GM12878 (cell line): ENCODE measurements around the gene PLPPR1. TPM values are rescaled to one million over a fixed set of nuclear protein-coding genes. Genes with fewer than 3 reads are reported as not detected.

Experiments used
- ATAC-seq: fragments of 200-7000 bp; cut with Tn5 transposase; 3 replicates; pipeline ENCODE4 v1.9.1; 2020; ENCODE audit warnings: mild to moderate bottlenecking, moderate library complexity
- BruUV-seq: library from RNA; stranded (reverse); fragments of 400-500 nt; replicated peaks from 2 replicates; lab custom pipeline; 2021; lab: Mats Ljungman, UMichigan
- CTCF ChIA-PET: fragments of 300-600 bp; sonication (Branson Sonifier 250); formaldehyde crosslinking; extraction: SDS; loops from one replicate; lab custom pipeline; 2021; ENCODE audit warnings: inconsistent platforms; lab: Yijun Ruan, JAX
- POLR2A ChIA-PET: fragments of 350-600 bp; formaldehyde crosslinking; extraction: SDS; loops from one replicate; lab custom pipeline; 2021; ENCODE audit warnings: inconsistent platforms; lab: Charles Lee
- RAD21 ChIA-PET: fragments of 300-600 bp; sonication (Branson Sonifier 250); formaldehyde crosslinking; loops from one replicate; lab custom pipeline; 2023; ENCODE audit warnings: antibody characterized with exemption; ENCODE audit not compliant: unreplicated experiment; lab: Charles Lee
- SMC1A ChIA-PET: fragments of 300-600 bp; sonication (Branson Sonifier 250); formaldehyde crosslinking; loops from one replicate; lab custom pipeline; 2023; ENCODE audit not compliant: unreplicated experiment, uncharacterized antibody; lab: Charles Lee
- DNase-seq: peaks from one replicate; pipeline ENCODE4 v3.0.0-alpha.2; 2011; ENCODE audit warnings: low read depth, low spot score
- FAIRE-seq: peaks from 3 replicates; lab custom pipeline; 2011; peaks lifted over from hg19 to GRCh38; lab: Jason Lieb, UNC
- H2AFZ ChIP-seq: 2 replicates; pipeline ENCODE4 v1.6.0; 2011; ENCODE audit warnings: low read depth, low read length, control low read depth; ENCODE audit not compliant: control insufficient read depth
- H3K27ac ChIP-seq: 2 replicates; pipeline ENCODE4 v1.5.1; 2011; ENCODE audit warnings: control low read depth; ENCODE audit not compliant: control insufficient read depth, insufficient read depth
- H3K27me3 ChIP-seq, 2 experiments: replicated peaks in 1 of 2; 2 replicates each; pipeline versions ENCODE4 v1.6.0 to v1.6.1; 2011; ENCODE audit warnings: low read length in 1 of 2; ENCODE audit not compliant: control insufficient read depth in 2 of 2, insufficient read depth in 2 of 2
- H3K36me3 ChIP-seq, 2 experiments: 2 replicates each; pipeline ENCODE4 v1.5.1; 2011; ENCODE audit warnings: low read length in 1 of 2; ENCODE audit not compliant: control insufficient read depth in 2 of 2, insufficient read depth in 2 of 2
- H3K4me1 ChIP-seq: 2 replicates; pipeline ENCODE4 v1.6.1; 2011; ENCODE audit warnings: mild to moderate bottlenecking, low read length, moderate library complexity, mixed read lengths; ENCODE audit not compliant: control insufficient read depth, insufficient read depth
- H3K4me2 ChIP-seq: 2 replicates; pipeline ENCODE4 v1.6.0; 2011; ENCODE audit warnings: control low read depth; ENCODE audit not compliant: control insufficient read depth, insufficient read depth
- H3K4me3 ChIP-seq: fragments of 200-600 bp; sonication (generic); 2 replicates; pipeline ENCODE4 v1.5.1; 2016
- H3K79me2 ChIP-seq: 2 replicates; pipeline ENCODE4 v1.6.0; 2011; ENCODE audit warnings: low read length; ENCODE audit not compliant: control insufficient read depth, insufficient read depth
- H3K9ac ChIP-seq: 2 replicates; pipeline ENCODE4 v1.8.0; 2011; ENCODE audit warnings: low read length, control low read depth, mixed read lengths; ENCODE audit not compliant: control insufficient read depth, insufficient read depth
- H3K9me3 ChIP-seq: replicated peaks from 3 replicates; pipeline ENCODE4 v1.5.1; 2011; ENCODE audit warnings: mild to moderate bottlenecking, low read length; ENCODE audit not compliant: control insufficient read depth, insufficient read depth
- H4K20me1 ChIP-seq: 2 replicates; pipeline ENCODE4 v1.6.0; 2011; ENCODE audit not compliant: control insufficient read depth, insufficient read depth
- CREB1 ChIP-seq: IDR thresholded peaks from 2 replicates; pipeline ENCODE4 v1.6.1; 2012; ENCODE audit warnings: low read depth, mild to moderate bottlenecking, inconsistent platforms
- ELK1 ChIP-seq: IDR thresholded peaks from 2 replicates; pipeline ENCODE4 v1.6.1; 2012; ENCODE audit warnings: low read depth, low read length, improper control_type of control experiment
- NRF1 ChIP-seq: conservative IDR thresholded peaks from 2 replicates; pipeline ENCODE4 v1.6.1; 2011; ENCODE audit warnings: mild to moderate bottlenecking, low read depth, low read length, improper control_type of control experiment
- RAD51 ChIP-seq: fragments of 450-650 bp; IDR thresholded peaks from 2 replicates; pipeline ENCODE4 v1.6.1; 2016; ENCODE audit warnings: moderate library complexity, mild to moderate bottlenecking, inconsistent platforms
- SREBF1 ChIP-seq: IDR thresholded peaks from 2 replicates; pipeline ENCODE4 v1.6.1; 2012; ENCODE audit warnings: mild to moderate bottlenecking, low read length
- TCF12 ChIP-seq: IDR thresholded peaks from 2 replicates; pipeline ENCODE4 v1.6.1; 2011; ENCODE audit warnings: low read depth, mild to moderate bottlenecking, low read length
- TCF3 ChIP-seq: IDR thresholded peaks from 2 replicates; pipeline ENCODE4 v1.6.1; 2012; ENCODE audit warnings: low read depth, mild to moderate bottlenecking, low read length, borderline replicate concordance; ENCODE audit not compliant: insufficient read depth
- YY1 ChIP-seq: IDR thresholded peaks from 2 replicates; pipeline ENCODE4 v1.6.1; 2011; ENCODE audit warnings: low read depth, mild to moderate bottlenecking, low read length
- ZNF217 ChIP-seq: fragments of 450-650 bp; IDR thresholded peaks from 2 replicates; pipeline ENCODE4 v1.6.1; 2017; ENCODE audit warnings: antibody characterized with exemption, mild to moderate bottlenecking
- WGBS: methylation state at CpG from one replicate; pipeline ENCODE4 v1.1.6; 2016; ENCODE audit warnings: low lambda C conversion rate; ENCODE audit not compliant: insufficient replicate concordance, insufficient coverage; ENCODE audit errors: missing lambda C conversion rate; 5-methylcytosine and 5-hydroxymethylcytosine counted together
- in situ Hi-C: fragments of 300-500 bp; cut with MboI; formaldehyde crosslinking; loops from 9 replicates; pipeline ENCODE4 v1.14.3; 2018; ENCODE audit warnings: mixed read lengths
- intact Hi-C: fragments of 100-400 bp; cut with micrococcal nuclease; formaldehyde crosslinking; loops from one replicate; pipeline ENCODE4 v1.14.2; 2022; ENCODE audit not compliant: unreplicated experiment
- polyA plus RNA-seq, 11 experiments: library from polyadenylated mRNA; depleted of rRNA in 4 of 11; unstranded in 6 of 11; stranded (reverse) in 5 of 11; fragments of >200 nt; fragmentation: Nextera tagmentation in 4 of 11; fragmentation: Illumina TruSeq in 1 of 11; extraction: Ambion mirVana in 4 of 11; extraction: Trizol in 1 of 11; gene quantifications; 1 replicate in 1 of 11; 2 replicates in 10 of 11; pipeline versions ENCODE4 v1.2.1 to v1.2.3, GENCODE V29; 2011 to 2016; ENCODE audit warnings: inconsistent platforms in 2 of 11, missing spikeins in 2 of 11, low read depth in 1 of 11
- total RNA-seq, 4 experiments: library from RNA; depleted of rRNA in 3 of 4; stranded (reverse); fragments of >200 nt in 3 of 4; fragmentation: Illumina TruSeq in 1 of 4; extraction: Trizol in 1 of 4; gene quantifications; 2 replicates each; pipeline versions ENCODE4 v1.2.1 to v1.2.3, GENCODE V29; 2013 to 2021
- TF ChIP-seq, protein P1 (sequence below): fragments of 450-650 bp; formaldehyde crosslinking; IDR thresholded peaks from 2 replicates; pipeline ENCODE4 v1.5.0; 2022; ENCODE audit warnings: mild to moderate bottlenecking, missing genetic modification characterization
- TF ChIP-seq, protein P2 (sequence below): fragments of 450-650 bp; formaldehyde crosslinking; IDR thresholded peaks from 2 replicates; pipeline ENCODE4 v1.4.0; 2022; ENCODE audit warnings: mild to moderate bottlenecking, moderate library complexity
- TF ChIP-seq, protein P3 (sequence below): fragments of 450-650 bp; IDR thresholded peaks from 2 replicates; pipeline ENCODE4 v1.6.1; 2014; ENCODE audit warnings: mild to moderate bottlenecking

The PLPPR1 gene
- total and polyA plus RNA-seq, 10 of the 15 experiments (the other 5 are each of a cell fraction or from before 2014, with no cell fraction given), result 0.69 TPM; not detected in 9

DNA sequence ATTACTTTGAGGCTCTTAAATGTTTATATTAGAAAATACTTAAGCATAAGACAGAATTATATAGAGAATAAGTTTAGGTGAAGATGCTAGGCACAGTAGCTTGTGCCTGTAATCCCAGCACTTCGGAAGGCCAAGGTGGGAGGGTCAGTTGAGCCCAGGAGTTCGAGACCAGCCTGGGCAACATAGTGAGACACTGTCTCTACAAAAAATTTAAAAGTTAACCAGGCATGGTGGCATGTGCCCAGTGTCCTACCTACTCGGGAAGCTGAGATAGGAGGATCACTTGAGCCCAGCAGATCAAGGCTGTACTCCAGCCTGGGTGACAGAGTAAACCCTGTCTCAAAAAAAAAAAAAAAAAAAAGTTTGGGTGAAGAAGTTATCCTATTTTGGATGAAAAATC lies 294.6 kb downstream of the PLPPR1 start:
- no peak overlapping the region for H3K27ac ChIP-seq
- POLR2A ChIA-PET, result no interaction called here
- RAD21 ChIA-PET, result no interaction called here
- H3K9ac ChIP-seq, result no peak overlapping the region
- in situ Hi-C loops, result no loop called here
- no peaks in the 10 kb centered on the region for H3K27me3 ChIP-seq
- ATAC-seq (no peak), FAIRE-seq (no peak), DNase-seq (no peak)
- no peaks in the 10 kb centered on the region for H3K9me3 ChIP-seq
- no peak overlapping the region for H3K4me3 ChIP-seq
- WGBS, result 48% methylated on average over 3 of the region's 3 CpGs
- BruUV-seq, result no TSS peak
- H3K79me2 ChIP-seq, result no peaks in the 10 kb centered on the region
- no peaks in the 10 kb centered on the region for H4K20me1 ChIP-seq
- CTCF ChIA-PET, result interaction anchor here (4.8 kb wide), 1 partner anchor 12 kb away, joined by 17 read pairs; no protein-coding TSS in a partner anchor
- intact Hi-C loops, result no loop called here
- SMC1A ChIA-PET, result no interaction called here
- H3K4me1 ChIP-seq, result no peaks in the 10 kb centered on the region
- H2AFZ ChIP-seq, result no peak overlapping the region
- no peaks in the 10 kb centered on the region for H3K36me3 ChIP-seq
- no peak overlapping the region for H3K4me2 ChIP-seq
- no peak for TF ChIP-seq NRF1
- TF ChIP-seq TCF3, result no peak
- TF ChIP-seq, protein P1, sequence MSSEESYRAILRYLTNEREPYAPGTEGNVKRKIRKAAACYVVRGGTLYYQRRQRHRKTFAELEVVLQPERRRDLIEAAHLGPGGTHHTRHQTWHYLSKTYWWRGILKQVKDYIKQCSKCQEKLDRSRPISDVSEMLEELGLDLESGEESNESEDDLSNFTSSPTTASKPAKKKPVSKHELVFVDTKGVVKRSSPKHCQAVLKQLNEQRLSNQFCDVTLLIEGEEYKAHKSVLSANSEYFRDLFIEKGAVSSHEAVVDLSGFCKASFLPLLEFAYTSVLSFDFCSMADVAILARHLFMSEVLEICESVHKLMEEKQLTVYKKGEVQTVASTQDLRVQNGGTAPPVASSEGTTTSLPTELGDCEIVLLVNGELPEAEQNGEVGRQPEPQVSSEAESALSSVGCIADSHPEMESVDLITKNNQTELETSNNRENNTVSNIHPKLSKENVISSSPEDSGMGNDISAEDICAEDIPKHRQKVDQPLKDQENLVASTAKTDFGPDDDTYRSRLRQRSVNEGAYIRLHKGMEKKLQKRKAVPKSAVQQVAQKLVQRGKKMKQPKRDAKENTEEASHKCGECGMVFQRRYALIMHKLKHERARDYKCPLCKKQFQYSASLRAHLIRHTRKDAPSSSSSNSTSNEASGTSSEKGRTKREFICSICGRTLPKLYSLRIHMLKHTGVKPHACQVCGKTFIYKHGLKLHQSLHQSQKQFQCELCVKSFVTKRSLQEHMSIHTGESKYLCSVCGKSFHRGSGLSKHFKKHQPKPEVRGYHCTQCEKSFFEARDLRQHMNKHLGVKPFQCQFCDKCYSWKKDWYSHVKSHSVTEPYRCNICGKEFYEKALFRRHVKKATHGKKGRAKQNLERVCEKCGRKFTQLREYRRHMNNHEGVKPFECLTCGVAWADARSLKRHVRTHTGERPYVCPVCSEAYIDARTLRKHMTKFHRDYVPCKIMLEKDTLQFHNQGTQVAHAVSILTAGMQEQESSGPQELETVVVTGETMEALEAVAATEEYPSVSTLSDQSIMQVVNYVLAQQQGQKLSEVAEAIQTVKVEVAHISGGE (CRISPR knock-in tag), result no peak
- TF ChIP-seq CREB1, result no peak
- TF ChIP-seq ZNF217, result no peak
- TF ChIP-seq, protein P2, sequence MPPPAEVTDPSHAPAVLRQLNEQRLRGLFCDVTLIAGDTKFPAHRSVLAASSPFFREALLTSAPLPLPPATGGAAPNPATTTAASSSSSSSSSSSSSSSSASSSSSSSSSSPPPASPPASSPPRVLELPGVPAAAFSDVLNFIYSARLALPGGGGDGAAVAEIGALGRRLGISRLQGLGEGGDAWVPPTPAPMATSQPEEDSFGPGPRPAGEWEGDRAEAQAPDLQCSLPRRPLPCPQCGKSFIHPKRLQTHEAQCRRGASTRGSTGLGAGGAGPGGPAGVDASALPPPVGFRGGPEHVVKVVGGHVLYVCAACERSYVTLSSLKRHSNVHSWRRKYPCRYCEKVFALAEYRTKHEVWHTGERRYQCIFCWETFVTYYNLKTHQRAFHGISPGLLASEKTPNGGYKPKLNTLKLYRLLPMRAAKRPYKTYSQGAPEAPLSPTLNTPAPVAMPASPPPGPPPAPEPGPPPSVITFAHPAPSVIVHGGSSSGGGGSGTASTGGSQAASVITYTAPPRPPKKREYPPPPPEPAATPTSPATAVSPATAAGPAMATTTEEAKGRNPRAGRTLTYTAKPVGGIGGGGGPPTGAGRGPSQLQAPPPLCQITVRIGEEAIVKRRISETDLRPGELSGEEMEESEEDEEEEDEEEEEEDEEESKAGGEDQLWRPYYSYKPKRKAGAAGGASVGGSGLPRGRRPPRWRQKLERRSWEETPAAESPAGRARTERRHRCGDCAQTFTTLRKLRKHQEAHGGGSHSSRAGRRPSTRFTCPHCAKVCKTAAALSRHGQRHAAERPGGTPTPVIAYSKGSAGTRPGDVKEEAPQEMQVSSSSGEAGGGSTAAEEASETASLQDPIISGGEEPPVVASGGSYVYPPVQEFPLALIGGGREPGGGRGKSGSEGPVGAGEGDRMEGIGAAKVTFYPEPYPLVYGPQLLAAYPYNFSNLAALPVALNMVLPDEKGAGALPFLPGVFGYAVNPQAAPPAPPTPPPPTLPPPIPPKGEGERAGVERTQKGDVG (CRISPR knock-in tag), result no peak
- no peak for TF ChIP-seq RAD51
- TF ChIP-seq, protein P3, sequence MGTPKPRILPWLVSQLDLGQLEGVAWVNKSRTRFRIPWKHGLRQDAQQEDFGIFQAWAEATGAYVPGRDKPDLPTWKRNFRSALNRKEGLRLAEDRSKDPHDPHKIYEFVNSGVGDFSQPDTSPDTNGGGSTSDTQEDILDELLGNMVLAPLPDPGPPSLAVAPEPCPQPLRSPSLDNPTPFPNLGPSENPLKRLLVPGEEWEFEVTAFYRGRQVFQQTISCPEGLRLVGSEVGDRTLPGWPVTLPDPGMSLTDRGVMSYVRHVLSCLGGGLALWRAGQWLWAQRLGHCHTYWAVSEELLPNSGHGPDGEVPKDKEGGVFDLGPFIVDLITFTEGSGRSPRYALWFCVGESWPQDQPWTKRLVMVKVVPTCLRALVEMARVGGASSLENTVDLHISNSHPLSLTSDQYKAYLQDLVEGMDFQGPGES, result no peak
- no peak for TF ChIP-seq TCF12
- TF ChIP-seq ELK1, result no peak
- TF ChIP-seq YY1, result no peak
- TF ChIP-seq SREBF1, result no peak
